ENCODE results near the gene SNTG2. TPM values are rescaled to one million over a fixed set of nuclear protein-coding genes. Genes with fewer than 3 reads are reported as not detected.

SNTG2 gene
- total RNA-seq, 3 donors from 2014 or later (not counting 1 experiment from before 2014, with no cell fraction given), result not detected

- intact Hi-C loops (cut with micrococcal nuclease), result no loop called here
- Histone ChIP-seq H3K4me1 (ENCODE audit: control insufficient read depth, insufficient read depth, low read length) (no peaks in the 10 kb centered on the region), H3K36me3 (ENCODE audit: control insufficient read depth, insufficient read depth, low read length) (no peaks in the 10 kb centered on the region), H3K4me3 (ENCODE audit: low read length) (no peak overlapping the region), H3K27me3 (ENCODE audit: control insufficient read depth, insufficient read depth, low read length) (no peaks in the 10 kb centered on the region), H3K27ac (ENCODE audit: low read length) (no peak overlapping the region), H3K9me3 (ENCODE audit: control insufficient read depth, insufficient read depth, low read length) (no peaks in the 10 kb centered on the region)
- TF ChIP-seq CTCF (IDR thresholded peaks at IDR 0.05), result no peak
- no peak overlapping the region for H3K27ac Mint-ChIP-seq
- peaks cover 15 to 35% of the 10 kb centered on the region in 2 donors for H3K27me3 Mint-ChIP-seq (ENCODE audit: low read depth in 2 of 2)
- DNase-seq, result no peak
- H3K36me3 Mint-ChIP-seq, result peaks cover under 1% of the 10 kb centered on the region
- no peak for ATAC-seq
- no peaks in the 10 kb centered on the region for H3K4me1 Mint-ChIP-seq
- 82% methylated on average over 12 of the region's 12 CpGs for WGBS (ENCODE audit: insufficient coverage)
- no peaks in the 10 kb centered on the region for H3K9me3 Mint-ChIP-seq
- H3K4me3 Mint-ChIP-seq, result no peak overlapping the region
Observed at GRCh38 chr2:965640-966147, 15.0 kb downstream of the SNTG2 start.

GRCh38 chr2:973129-973528, 22.5 kb downstream of the SNTG2 start:
- Histone ChIP-seq H3K9me3 (ENCODE audit: control insufficient read depth, insufficient read depth, low read length) (no peaks in the 10 kb centered on the region), H3K27me3 (ENCODE audit: control insufficient read depth, insufficient read depth, low read length) (no peaks in the 10 kb centered on the region), H3K27ac (ENCODE audit: low read length) (no peak overlapping the region), H3K4me3 (ENCODE audit: low read length) (no peak overlapping the region), H3K4me1 (ENCODE audit: control insufficient read depth, insufficient read depth, low read length) (peaks cover 18% of the 10 kb centered on the region), H3K36me3 (ENCODE audit: control insufficient read depth, insufficient read depth, low read length) (no peaks in the 10 kb centered on the region)
- no peak for DNase-seq
- intact Hi-C loops (cut with micrococcal nuclease), result no loop called here
- Mint-ChIP-seq H3K4me3 (no peak overlapping the region), H3K27ac (peak overlapping the region in 1 of 2 donors; percentile 43), H3K4me1 (peaks cover 23 to 26% of the 10 kb centered on the region in 2 donors), H3K36me3 (peaks cover 10% of the 10 kb centered on the region), H3K27me3 (ENCODE audit: low read depth in 2 of 2) (peaks cover 13 to 38% of the 10 kb centered on the region in 2 donors), H3K9me3 (peaks cover 0 to 7% of the 10 kb centered on the region in 2 donors)
- no peak for ATAC-seq
- 83% methylated on average over 1 of the region's 3 CpGs for WGBS (ENCODE audit: insufficient coverage)
- no peak for TF ChIP-seq CTCF (IDR thresholded peaks at IDR 0.05)

GRCh38 chr2:974054-974453, 23.4 kb downstream of the SNTG2 start:
- ATAC-seq (peak; percentile 63 to 94 (median 74)), DNase-seq (peak in 1 of 2 donors; percentile 58)
- Mint-ChIP-seq H3K36me3 (peaks cover 10% of the 10 kb centered on the region), H3K4me3 (peak overlapping the region; percentile 4), H3K9me3 (peaks cover 0 to 7% of the 10 kb centered on the region in 2 donors), H3K27me3 (ENCODE audit: low read depth in 2 of 2) (peaks cover 9 to 28% of the 10 kb centered on the region in 2 donors), H3K27ac (peak overlapping the region in 1 of 2 donors; percentile 43), H3K4me1 (peaks cover 23 to 26% of the 10 kb centered on the region in 2 donors)
- no peaks in the 10 kb centered on the region for H3K9me3 ChIP-seq (ENCODE audit: control insufficient read depth, insufficient read depth, low read length)
- no peak for TF ChIP-seq CTCF (IDR thresholded peaks at IDR 0.05)
- no peak overlapping the region for H3K4me3 ChIP-seq (ENCODE audit: low read length)
- peaks cover 18% of the 10 kb centered on the region for H3K4me1 ChIP-seq (ENCODE audit: control insufficient read depth, insufficient read depth, low read length)
- no peaks in the 10 kb centered on the region for H3K36me3 ChIP-seq (ENCODE audit: control insufficient read depth, insufficient read depth, low read length)
- H3K27ac ChIP-seq (ENCODE audit: low read length), result peak overlapping the region; percentile 29
- under 1% methylated on average over 8 of the region's 8 CpGs for WGBS (ENCODE audit: insufficient coverage)
- no peaks in the 10 kb centered on the region for H3K27me3 ChIP-seq (ENCODE audit: control insufficient read depth, insufficient read depth, low read length)
- intact Hi-C loops (cut with micrococcal nuclease), result no loop called here

GRCh38 chr2:974502-974901, 23.9 kb downstream of the SNTG2 start:
- H3K27me3 Mint-ChIP-seq (ENCODE audit: low read depth in 2 of 2), result peaks cover 9 to 24% of the 10 kb centered on the region in 2 donors
- peaks cover 0 to 7% of the 10 kb centered on the region in 2 donors for H3K9me3 Mint-ChIP-seq
- WGBS (ENCODE audit: insufficient coverage), result 3% methylated on average over 2 of the region's 2 CpGs
- Histone ChIP-seq H3K27me3 (ENCODE audit: control insufficient read depth, insufficient read depth, low read length) (no peaks in the 10 kb centered on the region), H3K27ac (ENCODE audit: low read length) (peak overlapping the region; percentile 29), H3K4me1 (ENCODE audit: control insufficient read depth, insufficient read depth, low read length) (peaks cover 22% of the 10 kb centered on the region), H3K36me3 (ENCODE audit: control insufficient read depth, insufficient read depth, low read length) (no peaks in the 10 kb centered on the region), H3K9me3 (ENCODE audit: control insufficient read depth, insufficient read depth, low read length) (no peaks in the 10 kb centered on the region), H3K4me3 (ENCODE audit: low read length) (no peak overlapping the region)
- ATAC-seq, result peak in 2 of 3 donors; percentile 35 to 36
- DNase-seq, result peak in 1 of 2 donors; percentile 26
- peak overlapping the region; percentile 10 to 43 for H3K27ac Mint-ChIP-seq
- intact Hi-C loops (cut with micrococcal nuclease), result no loop called here
- TF ChIP-seq CTCF (IDR thresholded peaks at IDR 0.05), result no peak
- peaks cover 10% of the 10 kb centered on the region for H3K36me3 Mint-ChIP-seq
- peak overlapping the region; percentile 4 for H3K4me3 Mint-ChIP-seq
- peaks cover 23 to 26% of the 10 kb centered on the region in 2 donors for H3K4me1 Mint-ChIP-seq

Data from natural killer cell (primary cell).